Fibroblast of mammary gland (primary cell): ENCODE data around the gene ZNF766.
A peak's percentile ranks its signal among the peaks of the same experiment; 100 is the strongest.

Experiments
- DNase-seq: peaks from one replicate; pipeline ENCODE4 v3.0.0-alpha.2; 2010; ENCODE audit warnings: low read depth
- H3K4me3 ChIP-seq: 2 replicates; pipeline ENCODE4 v1.5.1; 2011; ENCODE audit warnings: low read depth, mild to moderate bottlenecking, low read length, moderate library complexity; ENCODE audit not compliant: control insufficient read depth
- TF ChIP-seq, protein P1 (sequence below): conservative IDR thresholded peaks from 2 replicates; pipeline ENCODE4 v1.5.1; 2011; ENCODE audit warnings: low read depth, low read length, inconsistent platforms; ENCODE audit not compliant: control insufficient read depth, insufficient read depth

Gene ZNF766

DNA sequence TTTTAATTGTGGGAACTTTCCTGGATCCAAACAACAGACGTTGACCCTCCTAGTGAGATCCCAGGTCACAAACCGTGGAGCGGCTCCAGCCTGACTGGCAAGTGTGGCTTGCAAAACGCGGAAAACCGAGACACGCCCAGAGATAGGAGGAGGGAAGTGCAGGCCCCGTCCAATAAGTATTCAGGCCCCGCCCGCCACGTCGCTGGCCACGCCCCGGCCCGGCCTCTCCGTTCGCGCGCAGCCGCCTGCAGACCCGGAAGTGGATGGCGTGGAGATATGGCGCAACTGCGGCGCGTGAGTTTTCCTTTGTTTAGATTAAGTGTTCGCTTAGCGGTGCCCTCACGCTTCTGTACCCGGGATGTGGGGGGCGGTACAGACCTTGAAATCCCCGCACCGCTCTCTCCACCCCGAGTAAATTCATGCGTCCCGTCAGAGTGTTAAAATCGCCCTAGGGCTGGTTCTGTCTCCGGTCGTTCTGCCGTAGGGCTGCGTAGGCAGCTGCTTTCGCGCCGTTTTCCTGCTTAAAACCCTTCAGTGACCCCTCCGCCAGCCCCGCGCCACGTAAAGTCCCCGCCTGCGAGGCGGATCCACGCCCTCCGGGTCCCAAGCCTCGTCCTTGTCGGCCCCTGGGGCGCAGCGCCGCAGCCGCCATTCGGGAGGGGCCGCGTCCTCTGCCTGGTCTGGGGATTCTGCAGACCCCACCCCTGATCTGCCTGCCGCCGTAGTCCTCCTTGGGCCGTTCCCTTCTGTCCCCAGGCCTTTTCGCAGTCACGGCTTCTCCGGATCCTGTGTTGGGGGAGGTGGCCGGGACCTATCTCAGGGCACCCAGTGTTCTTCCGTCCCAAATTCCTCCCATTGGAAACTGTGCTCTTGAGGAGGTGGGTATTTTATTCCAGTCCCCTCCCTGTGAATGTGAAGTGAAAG, at the start of gene ZNF766:
Gene ZNF766, plus strand, starts transcription at position 250 of the 924 bp plus-strand sequence. Its CDS starts 27 bp downstream, at position 277.
- TF ChIP-seq, protein P1, sequence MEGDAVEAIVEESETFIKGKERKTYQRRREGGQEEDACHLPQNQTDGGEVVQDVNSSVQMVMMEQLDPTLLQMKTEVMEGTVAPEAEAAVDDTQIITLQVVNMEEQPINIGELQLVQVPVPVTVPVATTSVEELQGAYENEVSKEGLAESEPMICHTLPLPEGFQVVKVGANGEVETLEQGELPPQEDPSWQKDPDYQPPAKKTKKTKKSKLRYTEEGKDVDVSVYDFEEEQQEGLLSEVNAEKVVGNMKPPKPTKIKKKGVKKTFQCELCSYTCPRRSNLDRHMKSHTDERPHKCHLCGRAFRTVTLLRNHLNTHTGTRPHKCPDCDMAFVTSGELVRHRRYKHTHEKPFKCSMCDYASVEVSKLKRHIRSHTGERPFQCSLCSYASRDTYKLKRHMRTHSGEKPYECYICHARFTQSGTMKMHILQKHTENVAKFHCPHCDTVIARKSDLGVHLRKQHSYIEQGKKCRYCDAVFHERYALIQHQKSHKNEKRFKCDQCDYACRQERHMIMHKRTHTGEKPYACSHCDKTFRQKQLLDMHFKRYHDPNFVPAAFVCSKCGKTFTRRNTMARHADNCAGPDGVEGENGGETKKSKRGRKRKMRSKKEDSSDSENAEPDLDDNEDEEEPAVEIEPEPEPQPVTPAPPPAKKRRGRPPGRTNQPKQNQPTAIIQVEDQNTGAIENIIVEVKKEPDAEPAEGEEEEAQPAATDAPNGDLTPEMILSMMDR: no peak
- peak within 1 kb of the TSS; percentile 81 for H3K4me3 ChIP-seq
- peak; percentile 91 for DNase-seq

- no peak for DNase-seq
- TF ChIP-seq, protein P1: no peak
- H3K4me3 ChIP-seq: no peak overlapping the region
These were observed 49.8 kb upstream of the ZNF766 start for GRCh38 chr19:52219611-52220010.

GRCh38 chr19:52221031-52221430, 48.4 kb upstream of the ZNF766 start:
- H3K4me3 ChIP-seq: no peak overlapping the region
- TF ChIP-seq, protein P1: no peak
- DNase-seq: no peak

DNA sequence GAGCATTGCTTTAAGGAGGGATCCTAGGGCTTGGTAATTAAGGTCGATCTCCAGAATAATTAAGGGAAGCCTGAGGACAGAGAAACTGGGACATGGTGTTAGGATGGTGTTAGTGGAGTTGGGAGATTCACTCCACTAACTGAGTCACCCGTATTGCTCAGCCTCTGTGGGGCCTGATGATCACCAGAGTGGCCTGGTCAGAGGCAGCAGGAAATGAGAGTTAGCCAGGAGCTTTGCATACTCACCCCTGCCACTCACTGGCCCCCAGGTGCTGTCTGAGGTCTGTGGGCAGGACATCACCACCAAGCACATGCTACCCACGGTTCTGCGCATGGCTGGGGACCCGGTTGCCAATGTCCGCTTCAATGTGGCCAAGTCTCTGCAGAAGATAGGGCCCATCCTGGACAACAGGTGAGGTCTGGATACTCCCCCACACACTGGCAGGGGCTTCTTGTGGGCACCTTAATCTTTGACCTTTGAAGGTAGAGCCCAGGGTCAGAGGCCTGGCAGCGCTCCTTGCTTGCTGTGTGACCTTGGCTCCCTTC, 47.5 kb upstream of the ZNF766 start:
- TF ChIP-seq, protein P1: no peak
- no peak overlapping the region for H3K4me3 ChIP-seq
- peak; percentile 45 for DNase-seq

DNA sequence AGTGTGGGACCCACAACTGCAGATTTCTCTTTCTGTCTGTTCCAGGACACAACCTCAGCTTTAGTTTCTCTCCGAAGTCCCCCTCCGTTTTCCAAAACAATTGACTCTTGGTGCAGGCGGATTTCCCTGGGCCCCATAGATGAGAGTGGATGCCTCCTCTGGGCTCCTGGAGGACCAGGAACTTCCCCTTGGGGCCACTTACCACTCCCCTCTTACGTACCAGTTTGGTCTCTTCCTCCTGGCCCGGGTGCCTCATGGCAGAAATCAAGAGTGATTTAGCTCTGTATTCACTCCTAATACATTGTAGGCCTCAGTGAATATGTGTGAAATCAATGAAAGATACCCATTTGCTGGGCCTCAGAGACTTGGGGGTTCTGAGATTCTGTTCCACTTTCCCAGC, 45.2 kb upstream of the ZNF766 start:
- TF ChIP-seq, protein P1: no peak
- DNase-seq: no peak
- no peak overlapping the region for H3K4me3 ChIP-seq

DNA sequence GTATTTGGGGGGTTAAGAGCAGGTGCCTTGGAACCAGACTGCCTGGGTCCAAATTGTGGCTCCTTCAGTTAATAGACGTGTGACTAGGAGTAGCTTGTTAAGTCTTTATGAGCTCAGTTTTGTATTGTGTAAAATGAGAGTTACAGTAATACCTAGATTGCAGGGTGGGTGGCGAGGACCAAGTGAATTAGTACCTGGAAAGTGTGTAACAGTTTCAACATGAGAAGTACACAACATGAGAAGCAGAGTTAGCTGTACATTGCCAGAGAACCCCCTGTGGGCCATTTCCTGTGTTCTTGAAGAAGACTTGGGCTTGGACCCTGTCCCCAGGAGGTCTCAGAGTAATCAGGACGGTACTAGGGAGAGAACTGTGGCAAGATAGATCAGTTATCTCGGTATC, 42.7 kb upstream of the ZNF766 start:
- no peak for DNase-seq
- no peak overlapping the region for H3K4me3 ChIP-seq
- TF ChIP-seq, protein P1: no peak
